ENCODE data around the gene RGS14.

The RGS14 gene

GRCh38 chr5:177357459-177358351 lies at the start of gene RGS14:
RGS14 (plus strand) TSS chr5:177357924; CDS start chr5:177358025, 101 bp downstream.
- DNase-seq = peak; percentile 40

- no peak for DNase-seq
Measured at GRCh38 chr5:177308740-177309139, 49.0 kb upstream of the RGS14 start.

- peak; percentile 39 for DNase-seq
Measured at GRCh38 chr5:177309351-177310191, 48.2 kb upstream of the RGS14 start.

GRCh38 chr5:177310332-177310731 lies 47.4 kb upstream of the RGS14 start:
- no peak for DNase-seq

- peak; percentile 22 for DNase-seq
Measured at GRCh38 chr5:177310757-177311391, 46.9 kb upstream of the RGS14 start.

GRCh38 chr5:177311392-177311722 lies 46.4 kb upstream of the RGS14 start:
- no peak for DNase-seq

- peak; percentile 89 for DNase-seq
Measured at GRCh38 chr5:177311723-177312648, 45.7 kb upstream of the RGS14 start, which contains the start of gene MXD3. MXD3 (minus strand) TSS chr5:177311898; CDS start chr5:177311830, 68 bp downstream.

- DNase-seq = no peak
Measured at GRCh38 chr5:177312649-177313181, 45.0 kb upstream of the RGS14 start.

- DNase-seq = no peak
Measured at GRCh38 chr5:177313561-177314259, 44.0 kb upstream of the RGS14 start.

- no peak for DNase-seq
Measured at GRCh38 chr5:177314376-177315342, 43.1 kb upstream of the RGS14 start.

GRCh38 chr5:177315411-177315810 lies 42.3 kb upstream of the RGS14 start:
- no peak for DNase-seq

- DNase-seq = no peak
Measured at GRCh38 chr5:177316005-177316404, 41.7 kb upstream of the RGS14 start.

GRCh38 chr5:177317959-177318377 lies 39.8 kb upstream of the RGS14 start:
- peak; percentile 46 for DNase-seq

- no peak for DNase-seq
Measured at GRCh38 chr5:177319913-177320588, 37.7 kb upstream of the RGS14 start.

- no peak for DNase-seq
Measured at GRCh38 chr5:177320879-177321278, 36.8 kb upstream of the RGS14 start.

GRCh38 chr5:177325868-177326381 lies 31.8 kb upstream of the RGS14 start:
- no peak for DNase-seq

- DNase-seq = no peak
Measured at GRCh38 chr5:177327539-177328522, 29.9 kb upstream of the RGS14 start.

All from NCI-H510A treated with DMSO at 0.1 percent for 48 hours (cell line).